Measurements from ENCODE around the gene GAB2.

DNA sequence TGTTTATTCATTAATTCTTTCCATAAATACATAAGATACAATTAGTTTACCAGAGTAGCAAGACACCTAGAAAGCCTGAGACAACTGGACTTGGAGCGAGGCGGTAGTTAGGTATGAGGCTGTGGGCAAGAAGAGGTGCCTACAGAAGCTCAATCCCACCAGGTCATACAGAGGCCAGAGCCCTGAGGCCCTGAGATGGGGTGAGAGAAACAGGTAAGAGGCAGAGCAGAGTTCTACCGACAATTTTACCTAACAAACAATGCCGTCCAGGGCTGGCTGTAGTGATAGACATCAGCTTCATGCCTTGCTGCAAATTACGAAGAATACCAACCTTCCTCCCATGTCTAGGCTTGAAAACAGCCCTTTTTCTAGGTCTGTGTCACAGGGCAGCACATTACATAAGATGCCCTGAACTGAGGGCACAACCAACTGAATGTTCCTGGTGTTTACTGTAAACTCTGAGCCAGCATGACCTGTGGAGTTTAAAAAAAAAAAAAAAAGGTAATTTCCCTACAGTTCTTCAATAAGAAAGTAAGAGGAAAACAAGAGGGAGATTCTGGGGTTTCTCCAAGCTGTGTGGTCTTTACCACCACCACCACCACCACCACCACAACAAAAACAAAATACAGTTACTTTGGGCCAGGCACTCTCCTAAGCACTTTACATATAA lies 105.8 kb downstream of the GAB2 start:
- TF ChIP-seq, protein P1, sequence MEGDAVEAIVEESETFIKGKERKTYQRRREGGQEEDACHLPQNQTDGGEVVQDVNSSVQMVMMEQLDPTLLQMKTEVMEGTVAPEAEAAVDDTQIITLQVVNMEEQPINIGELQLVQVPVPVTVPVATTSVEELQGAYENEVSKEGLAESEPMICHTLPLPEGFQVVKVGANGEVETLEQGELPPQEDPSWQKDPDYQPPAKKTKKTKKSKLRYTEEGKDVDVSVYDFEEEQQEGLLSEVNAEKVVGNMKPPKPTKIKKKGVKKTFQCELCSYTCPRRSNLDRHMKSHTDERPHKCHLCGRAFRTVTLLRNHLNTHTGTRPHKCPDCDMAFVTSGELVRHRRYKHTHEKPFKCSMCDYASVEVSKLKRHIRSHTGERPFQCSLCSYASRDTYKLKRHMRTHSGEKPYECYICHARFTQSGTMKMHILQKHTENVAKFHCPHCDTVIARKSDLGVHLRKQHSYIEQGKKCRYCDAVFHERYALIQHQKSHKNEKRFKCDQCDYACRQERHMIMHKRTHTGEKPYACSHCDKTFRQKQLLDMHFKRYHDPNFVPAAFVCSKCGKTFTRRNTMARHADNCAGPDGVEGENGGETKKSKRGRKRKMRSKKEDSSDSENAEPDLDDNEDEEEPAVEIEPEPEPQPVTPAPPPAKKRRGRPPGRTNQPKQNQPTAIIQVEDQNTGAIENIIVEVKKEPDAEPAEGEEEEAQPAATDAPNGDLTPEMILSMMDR (IDR thresholded peaks at IDR 0.05) = no peak
- TF ChIP-seq POLR2A (IDR thresholded peaks at IDR 0.05) = no peak

All from tibial nerve (tissue), 3 donors.